Aorta (tissue), 5 donors: ENCODE data around the gene ZDHHC3. TPM values are rescaled to one million over a fixed set of nuclear protein-coding genes. Genes with fewer than 3 reads are reported as not detected.

Source experiments
- ATAC-seq: fragments of 200-7000 bp; cut with Tn5 transposase; one replicate; pipeline ENCODE4 v1.9.1; 2022; ENCODE audit warnings: moderate library complexity; ENCODE audit not compliant: low FRiP score
- DNase-seq, 2 donors: peaks; one replicate each; pipeline ENCODE4 v3.0.0-alpha.2; 2020
- H3K27ac ChIP-seq, 2 donors: one replicate each; pipeline ENCODE4 v1.5.1; 2013; ENCODE audit warnings: low read length in 2 of 2, mild to moderate bottlenecking in 2 of 2, moderate library complexity in 2 of 2, control low read depth in 1 of 2, inconsistent platforms in 1 of 2, low read depth in 1 of 2
- H3K27me3 ChIP-seq, 2 donors: one replicate each; pipeline ENCODE4 v1.6.1; 2013; ENCODE audit warnings: control low read depth in 1 of 2, low read length in 1 of 2, mild to moderate bottlenecking in 1 of 2, moderate library complexity in 1 of 2; ENCODE audit not compliant: insufficient read depth in 2 of 2, control insufficient read depth in 1 of 2
- H3K36me3 ChIP-seq, 2 donors: one replicate each; pipeline ENCODE4 v1.6.1; 2013; ENCODE audit warnings: control low read depth in 1 of 2, low read length in 1 of 2, mild to moderate bottlenecking in 1 of 2; ENCODE audit not compliant: insufficient read depth in 2 of 2, control insufficient read depth in 1 of 2
- H3K4me1 ChIP-seq, 2 donors: one replicate each; pipeline ENCODE4 v1.6.1; 2013; ENCODE audit warnings: low read length in 2 of 2, control low read depth in 1 of 2, mild to moderate bottlenecking in 1 of 2, moderate library complexity in 1 of 2; ENCODE audit not compliant: insufficient read depth in 2 of 2, control insufficient read depth in 1 of 2
- H3K4me3 ChIP-seq, 2 donors: one replicate each; pipeline ENCODE4 v1.5.1; 2013; ENCODE audit warnings: low read length in 2 of 2, control low read depth in 1 of 2, mild to moderate bottlenecking in 1 of 2
- H3K9me3 ChIP-seq: one replicate; pipeline ENCODE4 v1.6.1; 2013; ENCODE audit warnings: mild to moderate bottlenecking, low read length; ENCODE audit not compliant: control insufficient read depth
- WGBS, 2 donors: extraction: QIAGEN DNeasy Blood & Tissue Kit; methylation state at CpG; one replicate each; pipeline ENCODE4 v1.1.7; 2013; 5-methylcytosine and 5-hydroxymethylcytosine counted together
- intact Hi-C, 2 donors: fragments of 100-400 bp; cut with DNase I; formaldehyde crosslinking; loops; one replicate each; pipeline versions ENCODE4 v1.14.2 to v1.15.0; 2022
- polyA plus RNA-seq, 2 donors: library from polyadenylated mRNA; stranded (reverse); fragments of 200-250 nt; gene quantifications; one replicate each; pipeline ENCODE4 v1.2.3, GENCODE V29; 2013
- total RNA-seq, 2 donors: library from RNA; stranded (reverse); fragmentation: NEBNext Ultra II Directional; extraction: Animal tissue kit (Norgen Biotek cat#: 25700); gene quantifications; one replicate each; pipeline ENCODE4 v1.2.1, GENCODE V29; 2021
- donor health status: healthy with polysubstance abuse.
- donor health status: Bipolar disorder and iron deficiency.
- donor health status: DM: no; HTN: no; CAD: no.
- donor health status: DM: no; HTN: no; CAD: no.
- donor health status: DM: yes; HTN: yes; CAD: no.

The ZDHHC3 gene
- total and polyA plus RNA-seq, 4 donors = 44.8 to 62.2 (median 55.0) TPM

DNA sequence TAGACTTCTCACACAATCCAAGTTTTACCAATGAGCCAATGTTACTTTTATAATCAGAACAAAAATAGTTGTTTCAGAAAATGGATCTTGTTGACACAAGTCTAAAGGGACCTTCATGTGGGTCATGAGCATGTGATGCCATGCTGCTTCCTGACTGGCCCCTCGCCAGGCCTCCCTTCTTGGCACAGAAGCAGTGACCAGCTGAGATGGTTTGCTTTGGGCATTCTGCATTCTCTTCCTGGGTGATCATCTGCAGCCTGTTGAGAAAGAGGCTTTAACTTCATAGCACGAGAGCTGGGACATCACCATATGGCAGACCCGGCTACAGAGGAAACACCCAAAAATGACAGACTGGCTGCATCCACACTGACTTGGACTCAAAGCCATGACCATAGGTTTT is 55.9 kb downstream of the ZDHHC3 start:
- intact Hi-C loops = no loop called here
- peaks cover 0 to 4% of the 10 kb centered on the region in 2 donors for H3K36me3 ChIP-seq
- DNase-seq (no peak), ATAC-seq (no peak)
- H3K27ac ChIP-seq = no peak overlapping the region
- no peaks in the 10 kb centered on the region for H3K4me1 ChIP-seq
- WGBS, 2 donors = 71 to 79% methylated on average over 3 of the region's 3 CpGs
- H3K9me3 ChIP-seq = no peaks in the 10 kb centered on the region
- H3K4me3 ChIP-seq = no peak overlapping the region
- no peaks in the 10 kb centered on the region for H3K27me3 ChIP-seq

DNA sequence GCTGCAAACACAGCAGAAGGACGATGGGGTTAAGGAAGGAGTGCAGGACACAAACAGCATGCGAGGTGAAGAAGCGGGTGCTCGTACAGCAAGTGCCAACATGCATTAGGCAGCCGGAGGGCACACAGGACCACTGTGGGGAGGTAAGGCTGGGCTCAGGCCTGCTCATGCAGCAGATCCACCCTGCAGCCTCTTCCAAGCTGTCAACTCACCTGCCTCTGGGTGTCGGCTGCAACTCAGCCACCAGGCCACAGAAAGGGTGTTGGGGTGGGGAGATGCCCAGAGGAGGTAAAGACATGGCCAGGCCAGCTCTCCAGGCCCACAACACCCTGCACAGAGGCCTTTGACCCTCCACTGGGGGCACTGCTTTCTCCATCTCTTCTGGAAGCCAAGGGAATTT is 57.4 kb downstream of the ZDHHC3 start:
- ATAC-seq (no peak), DNase-seq (no peak)
- 93 to 94% methylated on average over 6 of the region's 6 CpGs for WGBS, 2 donors
- H3K4me1 ChIP-seq = no peaks in the 10 kb centered on the region
- H3K27ac ChIP-seq = no peak overlapping the region
- no peak overlapping the region for H3K4me3 ChIP-seq
- H3K36me3 ChIP-seq = peaks cover 0 to 4% of the 10 kb centered on the region in 2 donors
- intact Hi-C loops = loop anchor here in 1 of 2 donors (10.0 kb wide), 1 partner anchor 154 kb away; the partner anchor contains the start of genes KIAA1143 and KIF15
- H3K9me3 ChIP-seq = no peaks in the 10 kb centered on the region
- H3K27me3 ChIP-seq = no peaks in the 10 kb centered on the region

DNA sequence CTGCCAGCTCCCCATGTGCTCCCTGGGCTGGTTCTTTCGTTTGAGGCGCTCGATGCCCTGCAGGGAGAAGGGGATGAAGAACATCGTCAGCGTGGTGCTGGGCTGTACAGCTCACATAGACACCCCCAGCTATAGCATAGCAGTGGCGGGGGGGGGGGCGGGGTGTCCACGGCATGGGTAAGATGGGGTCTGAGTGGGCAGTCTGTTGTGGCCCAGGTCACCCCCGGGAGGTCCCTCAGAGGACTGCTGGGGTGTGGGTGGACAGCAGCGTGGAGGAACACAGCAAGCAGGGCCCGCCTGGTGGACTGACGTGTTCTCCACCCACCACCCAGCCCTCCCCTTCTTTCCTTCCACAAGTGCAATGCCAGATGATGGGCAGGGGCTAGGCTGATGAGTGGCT is 57.9 kb downstream of the ZDHHC3 start:
- Histone ChIP-seq H3K4me1 (no peaks in the 10 kb centered on the region), H3K27ac (no peak overlapping the region), H3K9me3 (no peaks in the 10 kb centered on the region), H3K36me3 (peaks cover 0 to 4% of the 10 kb centered on the region in 2 donors), H3K27me3 (no peaks in the 10 kb centered on the region), H3K4me3 (no peak overlapping the region)
- intact Hi-C loops = loop anchor here in 1 of 2 donors (10.0 kb wide), 1 partner anchor 153 kb away; the partner anchor contains the start of genes KIAA1143 and KIF15
- 92% methylated on average over 12 of the region's 12 CpGs for WGBS, 2 donors
- ATAC-seq = no peak
- no peak for DNase-seq

DNA sequence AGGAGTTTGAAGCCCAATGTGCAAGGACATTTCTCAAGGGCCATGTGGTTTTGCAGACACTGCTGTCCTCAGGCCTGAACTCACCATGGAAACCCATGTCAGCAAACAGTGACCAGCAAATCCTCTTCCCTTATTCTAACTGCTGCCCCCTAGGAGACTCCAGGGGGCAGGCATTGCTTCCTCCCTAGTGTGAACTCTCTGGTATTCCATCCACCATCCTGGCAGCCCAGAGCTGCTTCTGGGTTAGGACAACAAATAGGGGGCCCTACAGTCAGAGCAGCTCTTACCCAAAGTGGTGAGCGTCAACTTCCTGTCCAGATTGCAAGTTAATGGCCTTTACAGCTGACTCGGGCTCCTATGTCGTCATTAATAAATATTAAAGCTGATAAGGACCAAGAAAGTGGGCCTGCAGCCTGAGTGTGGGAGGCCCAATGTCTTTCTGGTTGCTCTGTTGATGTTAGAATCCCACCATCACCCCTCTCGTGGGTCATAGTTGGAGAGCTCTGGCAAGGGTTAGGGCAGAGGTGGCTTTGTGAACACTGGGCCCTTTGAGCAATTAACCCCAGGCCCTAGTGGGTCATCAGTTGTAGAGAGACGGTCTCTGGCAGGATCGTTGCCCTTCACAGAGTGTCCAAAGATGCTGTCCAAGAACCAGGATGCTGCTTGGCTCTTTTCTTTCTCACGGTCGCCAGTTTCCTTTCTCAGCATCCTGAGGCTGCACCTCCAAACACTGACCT is 60.1 kb downstream of the ZDHHC3 start:
- intact Hi-C loops = loop anchor here (2.0 to 10.0 kb wide), 2 partner anchors 151 to 383 kb away; partner anchors contain the start of genes KIAA1143 (in 1 of the 2) and KIF15 (in 1 of the 2)
- 55 to 57% methylated on average over 8 of the region's 8 CpGs for WGBS, 2 donors

DNA sequence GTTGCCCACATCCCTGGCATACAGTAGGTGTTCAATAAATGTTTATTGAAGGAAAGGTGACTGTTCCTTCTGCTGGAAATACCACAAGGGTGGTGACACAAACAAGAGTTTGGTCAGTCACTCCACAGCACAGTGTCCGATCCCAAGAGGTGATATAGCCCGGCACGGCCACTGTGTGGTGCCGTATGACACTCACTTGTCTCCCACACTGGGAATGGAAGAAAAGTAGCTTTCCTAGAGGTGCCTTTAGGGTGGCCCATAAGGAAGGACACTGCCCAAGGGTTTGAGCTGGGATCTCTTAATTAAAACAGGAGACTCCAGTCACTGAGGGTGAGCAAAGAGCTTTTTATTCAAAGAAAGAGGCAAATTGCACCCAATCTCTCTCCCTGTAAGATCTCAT is 61.0 kb downstream of the ZDHHC3 start:
- H3K27me3 ChIP-seq = no peaks in the 10 kb centered on the region
- intact Hi-C loops = loop anchor here (2.0 to 10.0 kb wide), 4 partner anchors 150 to 383 kb away; partner anchors contain the start of genes KIAA1143 (in 2 of the 2) and KIF15 (in 2 of the 2)
- H3K36me3 ChIP-seq = peaks cover 0 to 1% of the 10 kb centered on the region in 2 donors
- ATAC-seq = peak; percentile 42
- no peaks in the 10 kb centered on the region for H3K9me3 ChIP-seq
- DNase-seq = no peak
- H3K4me3 ChIP-seq = no peak overlapping the region
- 56 to 58% methylated on average over 4 of the region's 4 CpGs for WGBS, 2 donors
- no peaks in the 10 kb centered on the region for H3K4me1 ChIP-seq
- H3K27ac ChIP-seq = no peak overlapping the region

More for the DNA sequence above, 60.1 kb downstream of the ZDHHC3 start:
- Histone ChIP-seq H3K27ac (no peak overlapping the region), H3K27me3 (no peaks in the 10 kb centered on the region), H3K36me3 (peaks cover 0 to 2% of the 10 kb centered on the region in 2 donors), H3K4me3 (no peak overlapping the region), H3K9me3 (no peaks in the 10 kb centered on the region), H3K4me1 (no peaks in the 10 kb centered on the region)
- no peak for ATAC-seq
- no peak for DNase-seq

DNA sequence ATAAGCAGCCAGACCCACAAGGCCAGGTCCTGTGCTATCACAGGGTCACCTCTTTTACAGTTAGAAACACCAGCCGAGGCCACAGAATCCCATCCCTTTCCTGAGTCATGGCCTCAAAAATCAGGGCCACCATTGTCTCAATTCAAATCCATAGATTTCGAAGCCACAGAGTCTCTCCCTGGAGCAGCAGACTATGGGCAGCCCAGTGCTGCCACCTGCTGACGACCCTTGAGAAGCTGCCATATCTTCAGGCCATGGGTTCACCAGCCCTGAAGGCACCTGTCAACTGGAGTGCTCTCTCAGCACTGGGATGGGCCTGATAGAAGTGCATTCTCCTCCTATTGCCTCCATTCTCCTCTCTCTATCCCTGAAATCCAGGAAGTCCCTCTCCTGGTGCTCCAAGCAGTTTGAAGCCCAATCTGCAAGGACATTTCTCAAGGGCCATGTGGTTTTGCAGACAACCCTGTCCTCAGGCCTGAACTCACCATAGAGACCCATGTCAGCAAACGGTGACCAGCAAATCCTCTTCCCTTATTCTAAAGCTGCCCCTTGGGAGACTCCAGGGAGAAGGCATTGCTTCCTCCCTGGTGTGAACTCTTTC is 62.0 kb downstream of the ZDHHC3 start:
- Histone ChIP-seq H3K4me1 (no peaks in the 10 kb centered on the region), H3K27ac (no peak overlapping the region), H3K36me3 (peaks cover 0 to 1% of the 10 kb centered on the region in 2 donors), H3K9me3 (no peaks in the 10 kb centered on the region), H3K4me3 (no peak overlapping the region), H3K27me3 (no peaks in the 10 kb centered on the region)
- peak; percentile 65 for ATAC-seq
- 18 to 25% methylated on average over 4 of the region's 4 CpGs for WGBS, 2 donors
- peak; percentile 72 to 88 for DNase-seq
- intact Hi-C loops = loop anchor here (2.0 to 10.0 kb wide), 4 partner anchors 149 to 382 kb away; partner anchors contain the start of genes KIAA1143 (in 2 of the 2) and KIF15 (in 2 of the 2)

DNA sequence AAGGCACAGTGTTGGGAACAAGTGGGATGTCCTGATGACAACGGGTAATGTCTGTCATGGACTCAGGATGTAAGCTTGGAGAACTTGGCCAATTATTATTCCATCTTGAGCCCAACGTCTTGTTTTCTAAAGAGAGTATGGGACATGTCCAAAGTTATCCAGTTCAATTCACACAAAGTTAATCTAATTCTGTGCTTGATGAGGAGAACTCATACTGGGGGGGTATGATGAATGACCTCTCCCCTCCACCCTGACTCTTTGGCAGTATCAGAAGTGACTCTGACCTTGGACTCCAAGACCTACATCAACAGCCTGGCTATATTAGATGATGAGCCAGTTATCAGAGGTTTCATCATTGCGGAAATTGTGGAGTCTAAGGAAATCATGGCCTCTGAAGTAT is 65.3 kb downstream of the ZDHHC3 start:
- Histone ChIP-seq H3K4me3 (no peak overlapping the region), H3K9me3 (peaks cover 1% of the 10 kb centered on the region), H3K27ac (no peak overlapping the region), H3K4me1 (no peaks in the 10 kb centered on the region), H3K36me3 (no peaks in the 10 kb centered on the region), H3K27me3 (no peaks in the 10 kb centered on the region)
- ATAC-seq (no peak), DNase-seq (no peak)
- intact Hi-C loops = loop anchor here (5.0 to 10.0 kb wide), 3 partner anchors 146 to 378 kb away; partner anchors contain the start of genes KIAA1143 (in 2 of the 2) and KIF15 (in 2 of the 2)
- WGBS, 2 donors = 88 to 90% methylated on average over 3 of the region's 3 CpGs

DNA sequence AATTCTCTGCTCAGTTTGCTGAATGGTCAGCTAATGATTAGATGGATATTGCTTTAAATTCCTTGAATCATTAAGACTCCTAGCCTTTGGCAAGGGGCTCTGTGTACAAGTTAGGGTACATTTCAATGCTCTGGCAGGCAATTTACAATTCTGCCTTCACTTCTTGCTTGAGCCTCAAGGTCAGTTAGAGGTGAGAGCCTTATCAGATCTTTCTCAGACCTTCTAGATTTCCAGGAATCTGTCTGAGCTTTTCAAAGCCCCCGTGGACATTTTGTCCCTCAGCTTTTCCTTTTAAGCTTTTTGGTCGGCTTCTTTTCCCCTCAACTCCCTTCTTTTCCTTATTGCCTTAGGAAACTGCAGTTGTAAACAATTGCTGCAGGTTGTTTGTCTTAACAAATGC is 66.9 kb downstream of the ZDHHC3 start:
- H3K36me3 ChIP-seq = no peaks in the 10 kb centered on the region
- peaks cover 1% of the 10 kb centered on the region for H3K9me3 ChIP-seq
- DNase-seq = no peak
- intact Hi-C loops = no loop called here
- H3K27ac ChIP-seq = no peak overlapping the region
- no peaks in the 10 kb centered on the region for H3K4me1 ChIP-seq
- WGBS, 2 donors = 18 to 21% methylated on average over 2 of the region's 2 CpGs
- no peak overlapping the region for H3K4me3 ChIP-seq
- H3K27me3 ChIP-seq = no peaks in the 10 kb centered on the region
- no peak for ATAC-seq
